IMR-90 (cell line): ENCODE results near the gene GALNT8. TPM values are rescaled to one million over a fixed set of nuclear protein-coding genes. Genes with fewer than 3 reads are reported as not detected.

Experiments
- ATAC-seq: fragments of 200-7000 bp; cut with Tn5 transposase; 2 replicates; pipeline ENCODE4 v1.9.1; 2020; ENCODE audit warnings: low read depth, mild to moderate bottlenecking, moderate library complexity
- BruUV-seq: library from RNA; stranded (reverse); fragments of 400-500 nt; replicated peaks from 2 replicates; lab custom pipeline; 2021; lab: Mats Ljungman, UMichigan
- CTCF ChIA-PET: fragments of 300-600 bp; formaldehyde crosslinking; extraction: SDS; loops from one replicate; lab custom pipeline; 2021; ENCODE audit warnings: antibody characterized with exemption; lab: Yijun Ruan, JAX
- POLR2A ChIA-PET: fragments of 300-600 bp; sonication (Branson Sonifier 250); formaldehyde crosslinking; loops from one replicate; lab custom pipeline; 2022; ENCODE audit warnings: antibody characterized with exemption; ENCODE audit not compliant: unreplicated experiment; lab: Charles Lee
- DNase-seq: peaks from one replicate; pipeline ENCODE4 v3.0.0; 2013
- H2AFZ ChIP-seq: replicated peaks from 2 replicates; pipeline ENCODE3; 2013; ENCODE audit warnings: low read length, mild to moderate bottlenecking; ENCODE audit not compliant: poor library complexity
- H2AK5ac ChIP-seq: 2 replicates; pipeline ENCODE4 v1.6.1; 2013; ENCODE audit warnings: low read depth, low read length, inconsistent platforms
- H2AK9ac ChIP-seq: replicated peaks from 2 replicates; pipeline ENCODE3; 2013; ENCODE audit warnings: mild to moderate bottlenecking, low read depth, low read length, moderate library complexity; ENCODE audit not compliant: poor library complexity
- H2BK120ac ChIP-seq: 2 replicates; pipeline ENCODE4 v1.6.1; 2013; ENCODE audit warnings: low read depth, low read length, inconsistent platforms
- H2BK15ac ChIP-seq: 3 replicates; pipeline ENCODE4 v1.6.1; 2013; ENCODE audit warnings: low read depth, low read length, inconsistent platforms
- H2BK20ac ChIP-seq: 2 replicates; pipeline ENCODE4 v1.6.1; 2013; ENCODE audit warnings: low read depth, mild to moderate bottlenecking, inconsistent platforms, low read length, moderate library complexity
- H2BK5ac ChIP-seq: 2 replicates; pipeline ENCODE4 v1.6.1; 2013; ENCODE audit warnings: mild to moderate bottlenecking, low read depth, low read length, inconsistent platforms; ENCODE audit not compliant: poor library complexity, severe bottlenecking
- H3K14ac ChIP-seq: replicated peaks from 2 replicates; pipeline ENCODE4 v1.6.1; 2013; ENCODE audit warnings: low read depth, low read length, inconsistent platforms
- H3K18ac ChIP-seq: 2 replicates; pipeline ENCODE4 v1.6.1; 2013; ENCODE audit warnings: low read depth, low read length, control low read depth
- H3K23ac ChIP-seq: 2 replicates; pipeline ENCODE4 v1.6.1; 2013; ENCODE audit warnings: low read depth, low read length, inconsistent platforms
- H3K27ac ChIP-seq: 2 replicates; pipeline ENCODE4 v1.5.1; 2013; ENCODE audit warnings: mild to moderate bottlenecking, control low read depth, low read length; ENCODE audit not compliant: insufficient read depth
- H3K27me3 ChIP-seq: 2 replicates; pipeline ENCODE4 v1.6.1; 2013; ENCODE audit warnings: low read length; ENCODE audit not compliant: control insufficient read depth, insufficient read depth
- H3K36me3 ChIP-seq: 2 replicates; pipeline ENCODE4 v1.6.1; 2013; ENCODE audit warnings: low read length, mixed read lengths; ENCODE audit not compliant: control insufficient read depth, insufficient read depth
- H3K4ac ChIP-seq: 2 replicates; pipeline ENCODE4 v1.6.1; 2013; ENCODE audit warnings: low read depth, low read length, inconsistent platforms
- H3K4me1 ChIP-seq: 2 replicates; pipeline ENCODE4 v1.6.1; 2013; ENCODE audit warnings: low read length, mixed read lengths; ENCODE audit not compliant: control insufficient read depth, insufficient read depth
- H3K4me2 ChIP-seq: 2 replicates; pipeline ENCODE4 v1.6.1; 2013; ENCODE audit warnings: low read depth, mild to moderate bottlenecking, control low read depth, low read length, moderate library complexity
- H3K4me3 ChIP-seq: 2 replicates; pipeline ENCODE4 v1.5.1; 2013; ENCODE audit warnings: low read depth, mild to moderate bottlenecking, control low read depth, low read length, moderate library complexity; ENCODE audit not compliant: insufficient read depth
- H3K56ac ChIP-seq: 2 replicates; pipeline ENCODE4 v1.6.1; 2013; ENCODE audit warnings: low read length, inconsistent platforms; ENCODE audit not compliant: insufficient read depth; ENCODE audit errors: extremely low read depth
- H3K79me1 ChIP-seq, 2 experiments: 2 replicates each; pipeline ENCODE4 v1.6.1; 2013; ENCODE audit warnings: low read length in 2 of 2, inconsistent platforms in 1 of 2, low read depth in 1 of 2
- H3K9ac ChIP-seq: 2 replicates; pipeline ENCODE4 v1.6.1; 2013; ENCODE audit warnings: low read depth, low read length, control low read depth
- H3K9me1 ChIP-seq: 2 replicates; pipeline ENCODE4 v1.6.1; 2013; ENCODE audit warnings: low read length, inconsistent platforms; ENCODE audit not compliant: insufficient read depth
- H3K9me3 ChIP-seq: 2 replicates; pipeline ENCODE4 v1.6.1; 2013; ENCODE audit warnings: low read length; ENCODE audit not compliant: control insufficient read depth, insufficient read depth
- H4K20me1 ChIP-seq: 2 replicates; pipeline ENCODE4 v1.6.1; 2013; ENCODE audit warnings: low read length, inconsistent platforms; ENCODE audit not compliant: insufficient read depth
- H4K5ac ChIP-seq: 2 replicates; pipeline ENCODE4 v1.6.1; 2013; ENCODE audit warnings: mild to moderate bottlenecking, low read depth, low read length, control low read depth
- H4K8ac ChIP-seq, 2 experiments: 2 replicates each; pipeline ENCODE4 v1.6.1; 2013; ENCODE audit warnings: low read depth in 2 of 2, low read length in 2 of 2, control low read depth in 1 of 2, inconsistent platforms in 1 of 2
- H4K91ac ChIP-seq: 2 replicates; pipeline ENCODE4 v1.6.1; 2013; ENCODE audit warnings: low read depth, low read length, inconsistent platforms; ENCODE audit not compliant: insufficient read depth
- BHLHE40 ChIP-seq: fragments of 150-350 bp; IDR thresholded peaks from 2 replicates; pipeline ENCODE4 v1.6.1; 2016; ENCODE audit warnings: mild to moderate bottlenecking, low read depth, low read length
- CEBPB ChIP-seq: IDR thresholded peaks from 2 replicates; pipeline ENCODE4 v1.6.1; 2012; ENCODE audit warnings: low read depth, low read length, improper control_type of control experiment
- CHD1 ChIP-seq: IDR thresholded peaks from 2 replicates; pipeline ENCODE4 v1.6.1; 2012; ENCODE audit warnings: low read depth, low read length, improper control_type of control experiment
- CTCF ChIP-seq: conservative IDR thresholded peaks from 2 replicates; pipeline ENCODE4 v1.5.1; 2012; ENCODE audit warnings: mild to moderate bottlenecking, low read depth, low read length, improper control_type of control experiment
- ELK1 ChIP-seq: fragments of 150-350 bp; IDR thresholded peaks from 2 replicates; pipeline ENCODE4 v1.6.1; 2016; ENCODE audit warnings: low read depth, mild to moderate bottlenecking, low read length, moderate library complexity, borderline replicate concordance
- FOS ChIP-seq: fragments of 150-350 bp; IDR thresholded peaks from 2 replicates; pipeline ENCODE4 v1.6.1; 2016; ENCODE audit warnings: low read depth, low read length
- MAFK ChIP-seq: IDR thresholded peaks from 2 replicates; pipeline ENCODE4 v1.6.1; 2012; ENCODE audit warnings: low read depth, low read length, improper control_type of control experiment
- MAZ ChIP-seq: IDR thresholded peaks from 2 replicates; pipeline ENCODE4 v1.6.1; 2012; ENCODE audit warnings: low read depth, mild to moderate bottlenecking, low read length, improper control_type of control experiment, moderate library complexity, borderline replicate concordance
- MXI1 ChIP-seq: IDR thresholded peaks from 2 replicates; pipeline ENCODE4 v1.6.1; 2012; ENCODE audit warnings: low read depth, mild to moderate bottlenecking, low read length, moderate library complexity, borderline replicate concordance
- NFE2L2 ChIP-seq: fragments of 150-350 bp; IDR thresholded peaks from 2 replicates; pipeline ENCODE4 v1.6.1; 2016; ENCODE audit warnings: low read depth, mild to moderate bottlenecking, low read length
- POLR2A ChIP-seq: IDR thresholded peaks from 2 replicates; pipeline ENCODE4 v1.6.1; 2012; ENCODE audit warnings: mild to moderate bottlenecking, low read depth, low read length
- RAD21 ChIP-seq: IDR thresholded peaks from 2 replicates; pipeline ENCODE4 v1.6.1; 2012; ENCODE audit warnings: low read length, improper control_type of control experiment
- RCOR1 ChIP-seq: IDR thresholded peaks from 2 replicates; pipeline ENCODE4 v1.6.1; 2012; ENCODE audit warnings: mild to moderate bottlenecking, low read length, improper control_type of control experiment; ENCODE audit not compliant: insufficient replicate concordance
- RFX5 ChIP-seq: IDR thresholded peaks from 2 replicates; pipeline ENCODE4 v1.8.0; 2012; ENCODE audit warnings: low read depth, mild to moderate bottlenecking, low read length, moderate library complexity
- SMC3 ChIP-seq: fragments of 150-350 bp; IDR thresholded peaks from 2 replicates; pipeline ENCODE4 v1.6.1; 2016; ENCODE audit warnings: low read depth, mild to moderate bottlenecking, antibody characterized with exemption, low read length, moderate library complexity
- USF2 ChIP-seq: fragments of 150-350 bp; IDR thresholded peaks from 2 replicates; pipeline ENCODE4 v1.6.1; 2017; ENCODE audit warnings: mild to moderate bottlenecking, antibody characterized with exemption, low read length, low read depth
- WGBS, 2 experiments: methylation state at CpG; one replicate each; pipeline versions ENCODE4 v1.1.5 to v1.1.7; 2013; ENCODE audit warnings: missing lambda C conversion rate in 2 of 2; ENCODE audit not compliant: insufficient read length in 1 of 2; ENCODE audit errors: extremely low coverage in 2 of 2; 5-methylcytosine and 5-hydroxymethylcytosine counted together
- dilution Hi-C: fragments of 300-500 bp; cut with HindIII; formaldehyde crosslinking; loops from one replicate; pipeline ENCODE4 v1.14.3; 2018; ENCODE audit warnings: low sequenced_read_pairs; ENCODE audit not compliant: unreplicated experiment
- in situ Hi-C: fragments of 300-500 bp; cut with MboI; formaldehyde crosslinking; loops from 3 replicates; pipeline ENCODE4 v1.14.3; 2019; ENCODE audit warnings: low sequenced_read_pairs, inconsistent platforms, mixed read lengths
- intact Hi-C: fragments of 100-400 bp; cut with micrococcal nuclease; formaldehyde crosslinking; loops from 2 replicates; pipeline ENCODE4 v1.10.0; 2022
- polyA plus RNA-seq, 3 experiments: library from polyadenylated mRNA; depleted of rRNA; stranded (reverse); fragments of >200 nt; gene quantifications; 2 replicates each; pipeline ENCODE4 v1.2.3, GENCODE V29; 2012; ENCODE audit warnings: low replicate concordance in 1 of 3
- total RNA-seq: library from RNA; depleted of rRNA; stranded (reverse); fragments of >200 nt; gene quantifications from 2 replicates; pipeline ENCODE4 v1.2.3, GENCODE V29; 2012

The GALNT8 gene
- total and polyA plus RNA-seq, 2 of the 4 experiments (the other 2 are of a cell fraction) = not detected

GRCh38 chr12:4775936-4776335, 55.7 kb downstream of the GALNT8 start:
- intact Hi-C loops = no loop called here
- ATAC-seq (no peak), DNase-seq (no peak)
- Histone ChIP-seq H3K27ac (no peak overlapping the region), H3K56ac (no peak overlapping the region), H3K4me2 (no peak overlapping the region), H3K9me3 (no peaks in the 10 kb centered on the region), H2AK5ac (no peak overlapping the region), H3K4me1 (no peaks in the 10 kb centered on the region), H4K91ac (no peak overlapping the region), H4K8ac (no peak overlapping the region), H4K5ac (no peak overlapping the region), H2BK20ac (no peak overlapping the region), H3K18ac (no peak overlapping the region), H3K4me3 (no peak overlapping the region), H2BK5ac (no peak overlapping the region), H3K9me1 (no peaks in the 10 kb centered on the region), H3K9ac (no peak overlapping the region), H3K27me3 (peaks cover 2% of the 10 kb centered on the region; the same call in 1 of the 2 replicates), H3K14ac (no peak overlapping the region), H3K79me1 (no peaks in the 10 kb centered on the region), H2AK9ac (no peak overlapping the region), H3K23ac (no peak overlapping the region), H2BK15ac (no peak overlapping the region), H4K20me1 (no peaks in the 10 kb centered on the region), H2AFZ (no peak overlapping the region), H2BK120ac (no peak overlapping the region), H3K36me3 (no peaks in the 10 kb centered on the region), H3K4ac (no peak overlapping the region)
- TF ChIP-seq CTCF (no peak), MXI1 (no peak), USF2 (no peak), RFX5 (no peak), RCOR1 (no peak), ELK1 (no peak), BHLHE40 (no peak), MAFK (no peak), CEBPB (no peak), CHD1 (no peak), RAD21 (no peak), FOS (no peak), SMC3 (no peak), POLR2A (no peak), NFE2L2 (no peak), MAZ (no peak)
- dilution Hi-C loops = no loop called here
- no TSS peak for BruUV-seq
- WGBS, 2 experiments = no CpG with 5 or more reads among the region's 4 CpGs
- ChIA-PET POLR2A (no interaction called here), CTCF (no interaction called here)
- in situ Hi-C loops = no loop called here
